Measurements from ENCODE around the gene CCDC136.

DNA sequence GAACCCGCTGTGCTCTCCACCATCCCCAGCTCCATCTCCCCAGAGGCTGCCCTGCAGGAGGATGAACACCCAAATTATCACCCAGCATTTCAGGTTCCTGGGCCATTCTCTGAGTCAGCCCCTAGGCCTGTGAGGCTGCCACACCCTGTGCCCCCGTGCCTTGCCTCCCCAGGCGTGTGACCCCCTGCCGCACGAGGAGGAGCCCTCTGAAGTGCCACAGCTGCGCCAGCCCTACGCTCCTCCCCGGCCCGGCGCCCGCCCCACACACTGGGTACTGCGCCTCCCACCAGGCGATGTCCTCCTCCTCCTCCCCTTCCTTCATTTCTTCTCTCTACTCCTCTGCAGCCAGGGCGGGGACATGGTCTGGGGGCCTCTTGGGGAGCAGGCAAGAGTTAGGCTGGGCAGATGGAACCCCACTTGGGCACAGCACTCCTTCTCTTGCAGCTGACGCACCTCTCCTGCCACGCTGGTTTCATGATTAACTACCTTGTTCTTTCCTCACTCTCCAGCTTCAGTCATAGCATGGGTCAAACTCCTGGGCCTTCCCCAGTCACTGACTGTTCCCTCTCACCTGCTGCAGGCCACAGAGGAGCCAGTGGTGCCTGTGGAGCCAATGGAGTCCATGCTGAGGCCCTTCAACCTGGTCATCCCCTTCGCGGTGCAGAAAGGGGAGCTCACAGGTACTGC, 58.2 kb downstream of the CCDC136 start:
- TF ChIP-seq EZH2 (IDR thresholded peaks at IDR 0.05) (no peak), POLR2AphosphoS5 (IDR thresholded peaks at IDR 0.05; ENCODE audit: borderline replicate concordance, low read depth, low read length) (no peak), FOXP2 (optimal IDR thresholded peaks at IDR 0.05; ENCODE audit: control extremely low read depth, extremely low read length, insufficient read depth) (no peak)

Measured in SK-N-MC (cell line).